HCT116 (cell line): Measurements from ENCODE around the gene MYLIP. TPM values are rescaled to one million over a fixed set of nuclear protein-coding genes. Genes with fewer than 3 reads are reported as not detected.

Experiments
- ATAC-seq: fragments of 200-7000 bp; cut with Tn5 transposase; 2 replicates; pipeline ENCODE4 v1.9.1; 2020; ENCODE audit warnings: mild to moderate bottlenecking, moderate library complexity
- BruUV-seq: library from RNA; stranded (reverse); fragments of 400-500 nt; replicated peaks from 2 replicates; lab custom pipeline; 2021; lab: Mats Ljungman, UMichigan
- CTCF ChIA-PET: fragments of 300-600 bp; sonication (Branson Sonifier 250); formaldehyde crosslinking; loops from one replicate; lab custom pipeline; 2021; ENCODE audit warnings: antibody characterized with exemption; lab: Charles Lee
- POLR2A ChIA-PET: fragments of 300-600, 350-600 bp; sonication (Branson Sonifier 250); formaldehyde crosslinking; loops from one replicate; lab custom pipeline; 2021; ENCODE audit warnings: antibody characterized with exemption; lab: Charles Lee
- RAD21 ChIA-PET, 2 experiments: fragments of 300-600 bp; sonication (Branson Sonifier 250); formaldehyde crosslinking; loops; one replicate each; lab custom pipeline; 2023; ENCODE audit warnings: low total read pairs in 2 of 2; ENCODE audit not compliant: uncharacterized antibody in 2 of 2, unreplicated experiment in 2 of 2, low non-redundant PET in 1 of 2; lab: Charles Lee
- DNase-seq: peaks from one replicate; pipeline ENCODE4 v3.0.0-alpha.2; 2010; ENCODE audit warnings: low read depth, low spot score
- H2AFZ ChIP-seq: fragments of 200-600 bp; shearing (Covaris generic), sonication (generic); 2 replicates; pipeline ENCODE4 v1.6.1; 2017; ENCODE audit warnings: low read depth, mixed run types, mixed read lengths, antibody characterized with exemption, low read length; ENCODE audit not compliant: poor library complexity, severe bottlenecking
- H3K27ac ChIP-seq: 2 replicates; pipeline ENCODE4 v1.5.1; 2012; ENCODE audit warnings: low read depth, low read length
- H3K27me3 ChIP-seq: fragments of 200-600 bp; sonication (generic); 2 replicates; pipeline ENCODE4 v1.6.1; 2016; ENCODE audit warnings: mixed run types, low read length, mixed read lengths; ENCODE audit not compliant: insufficient read depth
- H3K36me3 ChIP-seq, 2 experiments: fragments of 200-500 bp in 1 of 2; fragments of 200-600 bp in 1 of 2; sonication (Bioruptor generic) in 1 of 2; sonication (generic) in 1 of 2; 2 replicates each; pipeline versions ENCODE4 v1.5.1 to v1.6.1; 2014 to 2016; ENCODE audit warnings: low read length in 2 of 2, inconsistent platforms in 1 of 2, mixed read lengths in 1 of 2, mixed run types in 1 of 2; ENCODE audit not compliant: insufficient read depth in 2 of 2, control insufficient read depth in 1 of 2
- H3K4me1 ChIP-seq, 2 experiments: fragments of 200-600 bp in 1 of 2; sonication (generic) in 1 of 2; 2 replicates each; pipeline versions ENCODE4 v1.5.1 to v1.6.1; 2012 to 2017; ENCODE audit warnings: low read length in 2 of 2, inconsistent platforms in 1 of 2, mild to moderate bottlenecking in 1 of 2, mixed read lengths in 1 of 2, mixed run types in 1 of 2, moderate library complexity in 1 of 2; ENCODE audit not compliant: insufficient read depth in 2 of 2, control insufficient read depth in 1 of 2
- H3K4me2 ChIP-seq: fragments of 200-600 bp; sonication (generic); 2 replicates; pipeline ENCODE4 v1.6.1; 2017; ENCODE audit warnings: mixed run types, low read length, mixed read lengths
- H3K4me3 ChIP-seq, 2 experiments: fragments of 200-600 bp in 1 of 2; sonication (generic) in 1 of 2; replicated peaks in 1 of 2; 2 replicates each; pipeline ENCODE4 v1.5.1; 2011 to 2016; ENCODE audit warnings: low read length in 2 of 2, control low read depth in 1 of 2, low read depth in 1 of 2, mild to moderate bottlenecking in 1 of 2, mixed read lengths in 1 of 2, mixed run types in 1 of 2
- H3K79me2 ChIP-seq: fragments of 200-600 bp; sonication (generic); 2 replicates; pipeline ENCODE4 v1.6.1; 2017; ENCODE audit warnings: mild to moderate bottlenecking, mixed run types, low read length, moderate library complexity, mixed read lengths; ENCODE audit not compliant: insufficient read depth
- H3K9ac ChIP-seq: fragments of 200-600 bp; sonication (generic); 2 replicates; pipeline ENCODE4 v1.6.1; 2016; ENCODE audit warnings: low read length, mixed read lengths
- H3K9me2 ChIP-seq: fragments of 200-600 bp; sonication (generic), shearing (Covaris generic); 2 replicates; pipeline ENCODE4 v1.6.1; 2017; ENCODE audit warnings: mixed run types, mild to moderate bottlenecking, moderate library complexity; ENCODE audit not compliant: insufficient read depth
- H3K9me3 ChIP-seq, 2 experiments: fragments of 200-500 bp in 1 of 2; fragments of 200-600 bp in 1 of 2; sonication (Bioruptor generic) in 1 of 2; sonication (generic) in 1 of 2; 2 replicates each; pipeline ENCODE4 v1.6.1; 2014 to 2017; ENCODE audit warnings: low read length in 2 of 2, mixed read lengths in 2 of 2, inconsistent platforms in 1 of 2, low read depth in 1 of 2, mild to moderate bottlenecking in 1 of 2, mixed run types in 1 of 2, moderate library complexity in 1 of 2; ENCODE audit not compliant: control insufficient read depth in 1 of 2, insufficient read depth in 1 of 2
- H4K20me1 ChIP-seq: fragments of 200-600 bp; sonication (generic), shearing (Covaris generic); 2 replicates; pipeline ENCODE4 v1.6.1; 2017; ENCODE audit warnings: mixed run types, mild to moderate bottlenecking, moderate library complexity; ENCODE audit not compliant: insufficient read depth
- POLR2A ChIP-seq: IDR thresholded peaks from 2 replicates; pipeline ENCODE4 v1.7.0; 2011; ENCODE audit warnings: borderline replicate concordance; ENCODE audit not compliant: insufficient read depth, insufficient read length; ENCODE audit errors: extremely low read depth
- POLR2AphosphoS5 ChIP-seq: IDR thresholded peaks from 2 replicates; pipeline ENCODE4 v1.6.1; 2011; ENCODE audit warnings: mild to moderate bottlenecking, low read depth, low read length, moderate library complexity
- RAD21 ChIP-seq: IDR thresholded peaks from 2 replicates; pipeline ENCODE4 v1.6.1; 2012; ENCODE audit warnings: low read depth, mild to moderate bottlenecking
- SRF ChIP-seq: IDR thresholded peaks from 2 replicates; pipeline ENCODE4 v1.6.1; 2012; ENCODE audit warnings: low read depth
- TCF7L2 ChIP-seq: IDR thresholded peaks from 2 replicates; pipeline ENCODE4 v1.7.0; 2011; ENCODE audit warnings: borderline replicate concordance, inconsistent platforms; ENCODE audit not compliant: insufficient read depth, insufficient read length; ENCODE audit errors: extremely low read depth
- YY1 ChIP-seq: IDR thresholded peaks from 2 replicates; pipeline ENCODE4 v1.6.1; 2011; ENCODE audit warnings: low read length, low read depth, moderate library complexity, mild to moderate bottlenecking; ENCODE audit not compliant: insufficient replicate concordance; ENCODE audit errors: extremely low read depth
- intact Hi-C: fragments of 100-400 bp; cut with micrococcal nuclease; formaldehyde crosslinking; loops from 2 replicates; pipeline ENCODE4 v1.10.0; 2022
- total RNA-seq: library from RNA; stranded (reverse); gene quantifications from one replicate; pipeline ENCODE4 v1.2.1, GENCODE V29; 2021; ENCODE audit not compliant: unreplicated experiment
- TF ChIP-seq, protein P1 (sequence below): IDR thresholded peaks from 2 replicates; pipeline ENCODE4 v1.6.1; 2011; ENCODE audit warnings: mild to moderate bottlenecking, low read length, moderate library complexity; ENCODE audit not compliant: insufficient replicate concordance; ENCODE audit errors: extremely low read depth
- TF ChIP-seq, protein P2 (sequence below), 3 experiments: fragments of 200-600 bp in 1 of 3; sonication (generic) in 1 of 3; IDR thresholded peaks in 2 of 3; conservative IDR thresholded peaks in 1 of 3; 2 replicates each; pipeline ENCODE4 v1.5.1; 2012 to 2017; ENCODE audit warnings: low read depth in 2 of 3, low read length in 2 of 3, antibody characterized with exemption in 1 of 3, borderline replicate concordance in 1 of 3, control low read depth in 1 of 3, mild to moderate bottlenecking in 1 of 3, mixed read lengths in 1 of 3, mixed run types in 1 of 3, moderate library complexity in 1 of 3; ENCODE audit not compliant: insufficient read depth in 1 of 3
- TF ChIP-seq, protein P3 (sequence below): IDR thresholded peaks from 2 replicates; pipeline ENCODE4 v1.6.1; 2012; ENCODE audit warnings: low read depth

The MYLIP gene
- total RNA-seq, 1 experiment from 2014 or later = 10.6 TPM

GRCh38 chr6:16183187-16183664, 54.3 kb downstream of the MYLIP start:
- TF ChIP-seq YY1 (peak; percentile 57), POLR2A (no peak), SRF (no peak), TCF7L2 (no peak), RAD21 (peak; percentile 77), POLR2AphosphoS5 (no peak)
- TF ChIP-seq, protein P1, sequence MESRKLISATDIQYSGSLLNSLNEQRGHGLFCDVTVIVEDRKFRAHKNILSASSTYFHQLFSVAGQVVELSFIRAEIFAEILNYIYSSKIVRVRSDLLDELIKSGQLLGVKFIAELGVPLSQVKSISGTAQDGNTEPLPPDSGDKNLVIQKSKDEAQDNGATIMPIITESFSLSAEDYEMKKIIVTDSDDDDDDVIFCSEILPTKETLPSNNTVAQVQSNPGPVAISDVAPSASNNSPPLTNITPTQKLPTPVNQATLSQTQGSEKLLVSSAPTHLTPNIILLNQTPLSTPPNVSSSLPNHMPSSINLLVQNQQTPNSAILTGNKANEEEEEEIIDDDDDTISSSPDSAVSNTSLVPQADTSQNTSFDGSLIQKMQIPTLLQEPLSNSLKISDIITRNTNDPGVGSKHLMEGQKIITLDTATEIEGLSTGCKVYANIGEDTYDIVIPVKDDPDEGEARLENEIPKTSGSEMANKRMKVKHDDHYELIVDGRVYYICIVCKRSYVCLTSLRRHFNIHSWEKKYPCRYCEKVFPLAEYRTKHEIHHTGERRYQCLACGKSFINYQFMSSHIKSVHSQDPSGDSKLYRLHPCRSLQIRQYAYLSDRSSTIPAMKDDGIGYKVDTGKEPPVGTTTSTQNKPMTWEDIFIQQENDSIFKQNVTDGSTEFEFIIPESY = no peak
- TF ChIP-seq, protein P2, sequence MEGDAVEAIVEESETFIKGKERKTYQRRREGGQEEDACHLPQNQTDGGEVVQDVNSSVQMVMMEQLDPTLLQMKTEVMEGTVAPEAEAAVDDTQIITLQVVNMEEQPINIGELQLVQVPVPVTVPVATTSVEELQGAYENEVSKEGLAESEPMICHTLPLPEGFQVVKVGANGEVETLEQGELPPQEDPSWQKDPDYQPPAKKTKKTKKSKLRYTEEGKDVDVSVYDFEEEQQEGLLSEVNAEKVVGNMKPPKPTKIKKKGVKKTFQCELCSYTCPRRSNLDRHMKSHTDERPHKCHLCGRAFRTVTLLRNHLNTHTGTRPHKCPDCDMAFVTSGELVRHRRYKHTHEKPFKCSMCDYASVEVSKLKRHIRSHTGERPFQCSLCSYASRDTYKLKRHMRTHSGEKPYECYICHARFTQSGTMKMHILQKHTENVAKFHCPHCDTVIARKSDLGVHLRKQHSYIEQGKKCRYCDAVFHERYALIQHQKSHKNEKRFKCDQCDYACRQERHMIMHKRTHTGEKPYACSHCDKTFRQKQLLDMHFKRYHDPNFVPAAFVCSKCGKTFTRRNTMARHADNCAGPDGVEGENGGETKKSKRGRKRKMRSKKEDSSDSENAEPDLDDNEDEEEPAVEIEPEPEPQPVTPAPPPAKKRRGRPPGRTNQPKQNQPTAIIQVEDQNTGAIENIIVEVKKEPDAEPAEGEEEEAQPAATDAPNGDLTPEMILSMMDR (IDR thresholded peaks at IDR 0.05 in 2 of 3, conservative IDR thresholded peaks at IDR 0.05 in 1 of 3; ENCODE audit: borderline replicate concordance in 1 of 3, insufficient read depth in 1 of 3, low read depth in 2 of 3, low read length in 2 of 3) = peak; percentile 55 to 87 (median 70); a peak in 5 of 6 replicates
- TF ChIP-seq, protein P3, sequence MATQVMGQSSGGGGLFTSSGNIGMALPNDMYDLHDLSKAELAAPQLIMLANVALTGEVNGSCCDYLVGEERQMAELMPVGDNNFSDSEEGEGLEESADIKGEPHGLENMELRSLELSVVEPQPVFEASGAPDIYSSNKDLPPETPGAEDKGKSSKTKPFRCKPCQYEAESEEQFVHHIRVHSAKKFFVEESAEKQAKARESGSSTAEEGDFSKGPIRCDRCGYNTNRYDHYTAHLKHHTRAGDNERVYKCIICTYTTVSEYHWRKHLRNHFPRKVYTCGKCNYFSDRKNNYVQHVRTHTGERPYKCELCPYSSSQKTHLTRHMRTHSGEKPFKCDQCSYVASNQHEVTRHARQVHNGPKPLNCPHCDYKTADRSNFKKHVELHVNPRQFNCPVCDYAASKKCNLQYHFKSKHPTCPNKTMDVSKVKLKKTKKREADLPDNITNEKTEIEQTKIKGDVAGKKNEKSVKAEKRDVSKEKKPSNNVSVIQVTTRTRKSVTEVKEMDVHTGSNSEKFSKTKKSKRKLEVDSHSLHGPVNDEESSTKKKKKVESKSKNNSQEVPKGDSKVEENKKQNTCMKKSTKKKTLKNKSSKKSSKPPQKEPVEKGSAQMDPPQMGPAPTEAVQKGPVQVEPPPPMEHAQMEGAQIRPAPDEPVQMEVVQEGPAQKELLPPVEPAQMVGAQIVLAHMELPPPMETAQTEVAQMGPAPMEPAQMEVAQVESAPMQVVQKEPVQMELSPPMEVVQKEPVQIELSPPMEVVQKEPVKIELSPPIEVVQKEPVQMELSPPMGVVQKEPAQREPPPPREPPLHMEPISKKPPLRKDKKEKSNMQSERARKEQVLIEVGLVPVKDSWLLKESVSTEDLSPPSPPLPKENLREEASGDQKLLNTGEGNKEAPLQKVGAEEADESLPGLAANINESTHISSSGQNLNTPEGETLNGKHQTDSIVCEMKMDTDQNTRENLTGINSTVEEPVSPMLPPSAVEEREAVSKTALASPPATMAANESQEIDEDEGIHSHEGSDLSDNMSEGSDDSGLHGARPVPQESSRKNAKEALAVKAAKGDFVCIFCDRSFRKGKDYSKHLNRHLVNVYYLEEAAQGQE = no peak
- no peaks in the 10 kb centered on the region for H3K27me3 ChIP-seq
- BruUV-seq = no TSS peak
- H3K9ac ChIP-seq = no peak overlapping the region
- no peaks in the 10 kb centered on the region for H3K9me3 ChIP-seq
- POLR2A ChIA-PET = interaction anchor here (1.2 kb wide), 1 partner anchor 54 kb away, joined by 5 read pairs; the partner anchor contains the start of gene MYLIP
- intact Hi-C loops = no loop called here
- CTCF ChIA-PET = interaction anchor here (0.6 to 2.9 kb wide), 27 partner anchors 9 to 584 kb away, joined by 3 to 52 read pairs (median 4); partner anchors contain the start of genes GMPR and MYLIP
- no peaks in the 10 kb centered on the region for H3K36me3 ChIP-seq
- RAD21 ChIA-PET = interaction anchor here in 1 of 2 experiments (0.7 to 1.1 kb wide), 2 partner anchors 290 to 492 kb away, joined by 3 to 4 read pairs; no protein-coding TSS in a partner anchor
- DNase-seq = peak; percentile 52
- peaks cover 0 to 5% of the 10 kb centered on the region in 2 experiments; a peak in 1 of 4 replicates for H3K4me1 ChIP-seq
- ATAC-seq = peak; percentile 63
- no peak overlapping the region for H3K27ac ChIP-seq
- peak overlapping the region; percentile 93 for H2AFZ ChIP-seq
- peak overlapping the region; percentile 42; the same call in 1 of the 2 replicates for H3K4me2 ChIP-seq
- H3K4me3 ChIP-seq = no peak overlapping the region
- H3K9me2 ChIP-seq = no peaks in the 10 kb centered on the region
- H3K79me2 ChIP-seq = no peaks in the 10 kb centered on the region
- H4K20me1 ChIP-seq = no peaks in the 10 kb centered on the region
